HFF-Myc (cell line): ENCODE measurements around the gene METTL15.

Experiments
- DNase-seq: peaks from one replicate; pipeline ENCODE4 v3.0.0-alpha.2; 2011; ENCODE audit warnings: low read depth; ENCODE audit errors: extremely low read depth
- H3K4me3 ChIP-seq: replicated peaks from 2 replicates; pipeline ENCODE4 v1.5.1; 2011; ENCODE audit warnings: low read depth, mild to moderate bottlenecking, control low read depth, low read length
- CTCF ChIP-seq: IDR thresholded peaks from 2 replicates; pipeline ENCODE4 v1.5.1; 2012; ENCODE audit warnings: mild to moderate bottlenecking, low read depth, low read length, control low read depth; ENCODE audit errors: missing control alignments

The METTL15 gene

GRCh38 chr11:28342716-28343115, 234.5 kb downstream of the METTL15 start:
- DNase-seq, result no peak
- H3K4me3 ChIP-seq, result no peak overlapping the region

GRCh38 chr11:28343304-28344233, 235.4 kb downstream of the METTL15 start:
- no peak for TF ChIP-seq CTCF
- H3K4me3 ChIP-seq, result no peak overlapping the region
- DNase-seq, result peak; percentile 50

More at GRCh38 chr11:28342716-28343115, 234.5 kb downstream of the METTL15 start:
- no peak for TF ChIP-seq CTCF

- DNase-seq, result no peak
- no peak for TF ChIP-seq CTCF
- H3K4me3 ChIP-seq, result no peak overlapping the region
Measured at GRCh38 chr11:28346209-28346608, 238.0 kb downstream of the METTL15 start.

GRCh38 chr11:28346721-28347120, 238.5 kb downstream of the METTL15 start:
- no peak for DNase-seq
- TF ChIP-seq CTCF, result no peak
- H3K4me3 ChIP-seq, result no peak overlapping the region

GRCh38 chr11:28347371-28347770, 239.2 kb downstream of the METTL15 start:
- DNase-seq, result no peak
- no peak overlapping the region for H3K4me3 ChIP-seq
- TF ChIP-seq CTCF, result no peak

GRCh38 chr11:28350216-28350615, 242.0 kb downstream of the METTL15 start:
- no peak for DNase-seq
- H3K4me3 ChIP-seq, result no peak overlapping the region
- TF ChIP-seq CTCF, result no peak
